Right ventricle myocardium inferior (tissue), 1 donor: ENCODE measurements around the gene CLEC10A. TPM values are rescaled to one million over a fixed set of nuclear protein-coding genes. Genes with fewer than 3 reads are reported as not detected.
"Not testable (repeated sequence)": the region's sequence is repeated elsewhere in the genome, so short reads cannot be mapped to it uniquely, and the experiment has no call there.

Experiments
- ATAC-seq: fragments of 200-7000 bp; cut with Tn5 transposase; one replicate; pipeline ENCODE4 v1.9.1; 2020; ENCODE audit warnings: mild to moderate bottlenecking, moderate library complexity
- DNase-seq: peaks from one replicate; pipeline ENCODE4 v3.0.0; 2021; ENCODE audit errors: missing footprints
- intact Hi-C: fragments of 100-400 bp; cut with DNase I; formaldehyde crosslinking; loops from one replicate; pipeline ENCODE4 v1.11.0; 2022
- total RNA-seq: library from RNA; stranded (reverse); fragmentation: NEBNext Ultra II Directional; extraction: Animal tissue kit (Norgen Biotek cat#: 25700); gene quantifications from one replicate; pipeline ENCODE4 v1.2.1, GENCODE V29; 2021
- donor health status: DM: no; HTN: yes; CAD: no; lungs with severe emphysema.

CLEC10A gene
- total RNA-seq, 1 donor from 2014 or later, result 5.4 TPM

DNA sequence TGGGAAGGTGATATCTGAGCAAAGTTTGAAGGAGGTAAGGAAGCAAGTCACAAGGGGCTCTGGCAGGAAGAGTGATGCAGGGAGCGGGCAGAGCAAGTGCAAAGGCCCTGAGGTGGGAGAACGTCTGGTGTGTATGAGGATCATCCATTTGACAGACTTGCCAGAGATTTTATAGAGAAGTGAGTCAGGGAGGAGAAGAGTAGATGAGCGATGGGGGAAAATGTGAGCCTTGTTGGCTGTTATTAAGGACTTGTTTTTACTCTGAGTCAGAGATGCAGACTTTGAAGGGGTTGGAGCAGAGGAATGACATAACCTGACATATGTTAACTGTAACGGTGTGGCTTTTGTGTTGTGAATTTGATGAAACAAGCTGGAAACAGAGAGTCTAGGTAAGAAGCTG is 3.5 kb upstream of the CLEC10A start:
- ATAC-seq (no peak), DNase-seq (no peak)
- intact Hi-C loops, result no loop called here

DNA sequence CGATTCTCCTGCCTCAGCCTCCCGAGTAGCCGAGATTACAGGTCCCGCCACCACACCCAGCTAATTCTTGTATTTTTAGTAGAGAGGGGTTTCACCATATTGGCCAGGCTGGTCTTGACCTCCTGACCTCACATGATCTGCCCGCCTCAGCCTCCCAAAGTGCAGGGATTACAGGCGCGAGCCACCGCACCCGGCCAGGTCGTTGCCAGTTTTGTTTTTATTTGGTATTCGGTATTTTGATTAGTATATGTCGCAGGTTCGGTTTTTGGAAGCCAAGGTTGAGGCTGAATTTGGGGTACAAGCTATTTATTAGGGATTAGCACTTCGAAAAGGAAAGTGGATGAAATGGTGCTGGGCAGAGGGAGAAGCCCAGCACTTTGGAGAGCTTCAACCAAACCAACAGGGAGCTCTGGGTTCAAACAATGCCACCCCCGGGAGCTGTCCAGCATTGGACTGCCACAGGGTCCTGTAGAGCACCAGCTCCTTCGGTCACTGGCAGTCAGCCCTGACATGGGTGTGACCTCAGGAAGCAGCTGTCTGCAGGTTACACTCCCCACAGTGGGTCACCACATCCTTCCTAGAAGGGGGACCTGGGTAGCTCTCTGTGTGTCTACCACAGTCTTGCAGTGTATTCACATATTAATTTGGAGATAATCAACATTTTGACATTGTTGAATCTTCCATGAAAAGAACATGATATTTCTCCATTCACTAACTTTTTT is 1.5 kb upstream of the CLEC10A start:
- no peak for DNase-seq
- intact Hi-C loops, result no loop called here
- ATAC-seq, result no peak

DNA sequence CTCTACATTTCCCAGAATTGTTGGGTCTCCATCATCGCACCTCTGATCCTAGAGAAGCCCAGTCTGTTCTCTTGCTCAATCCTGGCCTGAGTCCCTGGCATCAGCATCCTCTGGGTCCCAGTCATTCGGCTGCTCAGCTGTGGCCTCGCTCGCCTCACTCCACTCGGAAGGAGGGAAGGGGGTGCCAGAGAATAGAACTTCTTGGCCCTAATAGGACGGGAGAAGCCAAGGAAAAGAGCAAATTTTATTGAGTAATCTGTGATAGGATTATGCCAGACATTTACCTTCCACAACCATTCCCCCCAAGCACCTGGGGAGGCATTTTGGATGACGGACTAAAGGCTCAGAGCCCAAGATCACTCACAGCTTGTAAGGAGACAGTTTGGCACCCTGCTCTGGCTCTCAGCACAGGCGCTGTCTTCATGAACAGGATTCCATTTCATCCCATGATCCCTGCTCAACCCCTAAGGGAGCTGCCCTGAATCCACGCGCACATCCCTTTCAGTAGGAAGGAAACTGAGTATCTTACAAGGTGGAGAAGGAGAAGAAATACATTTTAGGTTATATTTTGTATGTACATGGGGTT is 498 bp upstream of the CLEC10A start:
- intact Hi-C loops, result no loop called here
- ATAC-seq (peak; percentile 93), DNase-seq (no peak)

DNA sequence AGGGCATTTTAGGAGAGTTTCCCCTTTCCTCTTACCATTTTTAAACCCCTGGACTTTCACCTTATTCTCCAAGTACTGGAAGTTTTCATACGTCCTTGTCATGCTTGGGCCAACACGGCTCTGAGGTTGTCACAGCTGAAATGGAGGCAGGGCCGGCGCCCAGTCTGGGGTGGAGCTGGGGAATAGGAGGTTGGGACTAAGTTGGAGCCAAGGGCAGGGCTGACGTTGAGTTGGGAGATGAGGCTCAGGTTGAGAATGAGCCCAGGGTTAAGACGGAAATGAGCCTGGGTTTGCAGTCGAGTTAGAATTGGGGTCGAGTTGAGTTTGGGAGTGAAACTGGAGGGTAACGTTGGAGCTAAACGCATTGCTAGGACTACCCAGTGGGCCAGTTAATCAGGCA is 1.3 kb downstream of the CLEC10A start:
- intact Hi-C loops, result no loop called here
- no peak for DNase-seq
- ATAC-seq, result no peak

DNA sequence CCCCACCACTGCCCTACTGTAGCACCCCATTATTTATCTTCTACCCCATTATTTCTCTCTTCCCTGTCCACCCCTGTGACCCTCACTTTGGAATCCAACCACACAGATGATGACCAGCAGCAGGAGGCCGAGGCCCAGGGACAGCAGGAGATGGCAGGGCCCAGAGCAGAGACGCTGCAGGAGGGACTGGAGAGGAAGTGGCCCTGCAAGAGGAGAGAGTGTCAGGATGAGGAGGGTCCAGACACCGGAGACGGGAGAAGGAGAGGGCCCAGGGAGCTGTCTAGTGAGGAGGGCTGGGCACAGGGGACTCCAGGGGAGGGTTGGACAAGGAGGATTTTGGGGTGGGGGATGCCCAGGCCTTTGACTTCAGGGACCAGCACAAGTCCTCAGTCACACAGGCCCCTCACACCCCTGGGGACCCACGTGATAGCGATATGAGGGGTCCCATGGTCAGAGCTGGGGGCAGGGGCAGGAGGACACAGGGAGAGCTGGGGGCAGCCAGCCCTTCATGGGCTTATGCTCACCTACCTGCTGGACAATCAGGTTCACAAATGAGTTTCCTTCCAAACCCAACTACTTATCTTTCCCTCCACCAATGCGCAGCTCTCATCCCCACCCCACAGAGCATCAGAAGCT is 2.0 kb downstream of the CLEC10A start:
- DNase-seq, result no peak
- no peak for ATAC-seq
- intact Hi-C loops, result no loop called here

DNA sequence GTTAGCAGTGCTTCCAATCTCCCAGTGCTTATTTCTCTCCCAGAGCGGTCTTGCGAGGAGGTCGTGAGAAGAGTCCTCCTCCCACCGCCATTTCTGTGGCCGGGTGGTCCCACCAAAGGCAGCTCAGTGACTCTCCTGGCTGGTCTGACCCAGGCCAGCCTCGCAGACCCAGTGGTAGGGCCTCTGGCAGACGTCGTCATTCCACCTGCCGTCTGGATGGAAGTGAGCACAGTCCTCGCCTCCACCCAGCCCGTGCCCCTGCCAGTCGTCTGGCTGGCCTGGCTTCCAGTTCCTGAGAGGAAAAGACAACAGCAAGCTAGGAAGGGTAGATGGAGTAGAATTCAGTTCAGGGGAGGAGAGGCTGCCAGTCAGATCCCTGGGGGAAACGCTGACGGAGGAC is 5.1 kb downstream of the CLEC10A start:
- DNase-seq (no peak), ATAC-seq (no peak)
- intact Hi-C loops, result no loop called here

DNA sequence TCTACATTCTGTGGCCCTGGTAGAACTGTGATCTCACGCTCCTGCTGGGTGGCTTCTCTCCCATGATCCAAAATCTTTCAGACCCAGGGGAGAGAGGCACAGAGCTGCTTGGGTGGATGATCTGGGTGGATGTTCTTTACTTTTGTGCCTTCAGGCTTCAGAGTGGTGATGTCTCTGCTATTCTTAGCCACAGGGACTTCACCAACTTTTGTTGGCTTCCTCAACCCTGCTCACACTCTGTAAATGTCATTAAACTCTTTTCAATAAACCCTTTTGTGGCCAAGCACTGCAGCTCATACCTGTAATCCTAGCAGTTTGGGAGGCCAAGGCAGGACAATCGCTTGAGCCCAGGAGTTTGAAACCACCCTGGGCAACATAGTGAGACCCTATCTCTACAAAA is 7.6 kb downstream of the CLEC10A start:
- intact Hi-C loops, result no loop called here
- DNase-seq (no peak), ATAC-seq (no peak)

DNA sequence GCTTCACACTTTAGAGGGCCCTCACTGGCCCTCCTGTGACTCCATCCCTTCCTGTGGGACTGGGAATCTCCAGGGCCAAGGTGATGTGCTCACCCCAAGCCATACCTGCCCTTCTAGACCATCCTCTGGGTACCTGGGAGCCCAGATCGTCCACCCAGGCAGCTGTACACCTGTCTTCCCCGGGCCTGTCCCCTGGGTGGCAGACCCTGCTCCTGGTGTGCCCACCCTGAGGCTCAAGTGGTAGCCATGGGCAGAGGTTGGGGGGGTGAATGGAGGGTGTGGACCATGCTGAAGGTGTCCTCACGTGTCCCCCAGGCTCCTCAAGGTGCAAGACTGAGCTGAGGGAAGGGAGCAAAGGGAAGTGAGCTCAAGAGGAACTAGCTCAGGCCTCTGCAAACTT is 9.3 kb downstream of the CLEC10A start:
- DNase-seq (no peak), ATAC-seq (no peak)
- intact Hi-C loops, result no loop called here

DNA sequence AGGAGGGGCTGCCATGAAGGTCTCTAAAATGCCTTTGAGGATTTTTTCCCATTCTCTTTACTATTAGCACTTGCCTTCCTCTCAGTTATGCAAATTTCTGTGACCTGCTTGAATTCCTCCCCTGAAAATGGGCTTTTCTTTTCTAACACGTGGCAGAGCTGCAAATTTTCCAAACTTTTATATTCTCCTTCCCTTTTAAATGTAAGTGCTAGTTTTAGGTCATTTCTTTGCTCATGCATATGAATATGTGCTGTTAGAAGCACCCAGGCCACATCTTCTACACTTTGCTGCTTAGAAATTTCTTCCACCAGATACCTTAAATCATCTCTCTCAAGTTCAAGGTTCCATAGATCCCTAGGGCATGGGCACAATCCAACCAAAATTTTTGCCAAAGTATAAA is 11.8 kb downstream of the CLEC10A start:
- ATAC-seq (no peak), DNase-seq (no peak)
- intact Hi-C loops, result no loop called here

DNA sequence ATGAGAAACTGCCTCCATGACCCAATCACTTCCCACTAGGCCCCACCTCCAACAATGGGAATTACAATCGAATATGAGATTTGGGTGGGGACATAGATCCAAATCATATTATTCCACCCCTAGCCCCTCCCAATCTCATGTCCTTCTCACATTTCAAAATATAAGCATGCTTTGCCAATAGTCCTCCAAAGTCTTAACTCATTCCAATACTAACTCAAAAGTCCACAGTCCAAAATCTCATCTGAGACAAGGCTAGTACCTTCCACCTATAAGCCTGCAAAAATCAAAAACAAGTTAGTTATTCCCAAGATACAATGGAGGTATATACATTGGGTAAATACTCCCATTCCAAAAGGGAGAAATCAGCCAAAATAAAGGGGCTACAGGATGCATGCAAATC is 12.9 kb downstream of the CLEC10A start:
- ATAC-seq (no peak), DNase-seq (no peak)
- intact Hi-C loops, result no loop called here

DNA sequence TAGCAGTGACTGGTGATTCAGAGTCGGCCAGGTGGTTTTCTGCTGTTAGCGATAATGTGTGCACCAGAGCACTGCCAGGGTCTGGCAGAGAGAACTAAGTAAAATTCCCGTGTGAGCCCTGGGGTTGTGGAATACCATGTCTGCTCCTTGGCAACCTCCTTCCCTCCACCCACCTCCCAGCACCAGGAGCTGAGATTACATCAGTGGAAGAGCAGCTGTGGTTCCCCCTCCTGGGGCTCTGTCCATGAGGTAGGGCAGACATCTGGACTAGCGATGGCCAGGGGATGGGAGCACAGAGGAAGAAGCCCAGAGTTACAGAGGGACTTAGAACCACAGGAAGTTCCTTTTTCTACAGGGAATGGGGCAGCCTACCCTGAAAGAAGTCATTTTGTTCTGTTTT is 15.8 kb downstream of the CLEC10A start:
- ATAC-seq (no peak), DNase-seq (no peak)
- intact Hi-C loops, result no loop called here

DNA sequence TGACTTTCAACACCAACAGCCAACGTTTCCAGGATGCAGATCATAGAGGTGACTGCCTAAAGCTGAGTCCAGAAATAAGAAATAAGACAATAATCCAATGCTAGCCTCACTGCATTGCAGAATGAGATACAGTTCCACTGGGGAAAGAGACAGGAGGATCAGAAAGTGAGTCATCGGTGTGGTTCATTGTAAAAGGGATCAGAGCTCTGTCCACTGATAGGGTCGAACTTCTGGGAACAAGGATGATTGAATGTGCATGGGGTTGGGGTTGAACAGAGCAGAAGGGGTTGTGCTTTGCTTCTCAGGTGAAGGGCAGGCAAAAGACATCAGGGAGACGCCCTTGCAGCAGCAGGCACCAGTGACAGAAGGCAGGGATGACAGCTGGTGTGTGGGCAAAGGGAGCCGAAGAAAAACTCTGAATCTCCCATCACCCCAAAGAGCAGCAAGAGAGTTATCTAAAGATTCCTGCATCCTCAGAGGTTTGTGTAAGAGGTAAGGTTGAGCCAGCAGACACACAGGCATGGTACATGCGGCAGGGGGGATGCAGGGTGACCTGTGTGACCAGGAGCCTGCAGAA is 16.4 kb downstream of the CLEC10A start:
- intact Hi-C loops, result no loop called here
- ATAC-seq, result no peak
- DNase-seq, result no peak

DNA sequence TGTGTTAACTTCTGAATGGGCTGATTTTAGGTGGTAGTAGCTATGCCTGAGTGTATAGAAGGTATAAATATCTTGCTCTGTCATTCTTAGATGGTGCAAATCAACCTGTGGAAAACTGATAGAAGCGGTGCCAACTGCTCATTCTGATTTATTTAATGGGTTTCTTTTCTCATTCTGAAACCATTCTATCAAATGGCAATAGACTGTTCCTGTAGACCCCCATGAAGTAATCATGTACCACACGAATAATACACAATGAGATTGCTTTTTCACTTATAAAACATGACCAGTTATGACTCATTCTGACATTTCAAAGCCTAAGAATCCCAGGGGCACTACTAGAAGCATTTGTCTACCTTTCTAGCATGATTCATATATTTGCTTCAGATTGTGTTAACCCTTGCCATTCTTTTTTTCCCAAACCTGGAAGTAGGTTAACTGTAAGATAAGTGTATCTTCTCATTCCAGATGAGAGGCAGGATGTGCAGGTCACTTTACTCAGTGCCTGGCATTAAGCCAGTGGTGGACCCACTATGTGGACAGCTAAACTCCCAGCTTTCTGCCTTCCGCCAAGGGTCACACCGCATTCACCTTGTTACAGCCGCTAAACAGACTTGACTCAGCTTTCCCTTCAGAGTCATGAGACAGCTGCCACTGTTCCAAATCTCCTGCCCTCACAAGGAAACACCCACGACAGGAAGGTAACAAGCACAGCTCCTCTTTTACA is 19.7 kb downstream of the CLEC10A start:
- intact Hi-C loops, result no loop called here
- DNase-seq (no peak), ATAC-seq (no peak)

DNA sequence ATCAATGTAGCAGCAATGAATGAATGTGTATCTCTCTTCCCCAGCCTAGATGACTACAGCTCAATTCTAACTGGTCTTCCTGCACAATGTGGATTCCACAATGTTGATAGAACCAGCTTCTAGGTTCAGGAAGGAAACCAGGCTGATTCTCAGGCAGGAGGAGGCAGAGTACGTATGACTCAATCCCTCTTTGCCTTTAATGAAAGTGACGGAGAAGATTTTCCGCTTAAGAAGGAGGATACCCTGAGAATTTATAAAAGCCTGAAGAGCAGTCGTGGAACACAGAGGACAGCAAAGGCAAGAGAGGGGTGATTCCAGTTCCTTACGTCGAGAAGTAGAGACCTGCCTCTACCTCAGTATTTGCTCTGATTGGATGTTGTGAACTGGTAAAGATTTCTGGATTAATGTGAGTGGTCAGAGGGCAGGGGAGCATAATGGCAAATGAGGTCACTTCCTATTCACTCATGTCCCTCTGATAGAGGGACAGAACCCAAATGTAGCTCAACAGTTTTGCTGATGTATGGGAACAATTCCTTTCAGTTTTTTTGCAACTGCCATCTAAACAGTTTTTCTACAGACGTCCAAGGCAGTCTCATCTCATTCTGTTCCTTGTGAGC is 21.1 kb downstream of the CLEC10A start:
- ATAC-seq (no peak), DNase-seq (no peak)
- intact Hi-C loops, result no loop called here

DNA sequence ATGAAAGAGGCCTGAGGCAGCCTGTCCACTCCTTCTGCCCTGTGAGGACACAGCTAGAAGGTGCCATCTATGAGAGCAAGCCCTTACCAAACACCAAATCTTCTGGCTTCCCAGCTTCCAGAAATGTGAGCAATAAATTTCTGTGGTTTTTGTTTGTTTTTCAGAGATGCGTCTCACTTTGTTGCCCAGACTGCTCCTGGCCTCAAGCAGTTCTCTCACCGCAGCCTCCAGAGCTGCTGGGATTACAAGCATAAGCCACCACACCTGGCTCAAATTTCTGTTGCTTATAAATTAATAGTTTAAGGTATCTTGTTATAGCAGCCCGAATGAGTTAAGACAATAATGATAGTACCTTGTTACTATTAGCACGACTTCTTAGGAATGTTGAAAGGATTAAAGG is 23.7 kb downstream of the CLEC10A start:
- intact Hi-C loops, result no loop called here
- DNase-seq (no peak), ATAC-seq (no peak)

DNA sequence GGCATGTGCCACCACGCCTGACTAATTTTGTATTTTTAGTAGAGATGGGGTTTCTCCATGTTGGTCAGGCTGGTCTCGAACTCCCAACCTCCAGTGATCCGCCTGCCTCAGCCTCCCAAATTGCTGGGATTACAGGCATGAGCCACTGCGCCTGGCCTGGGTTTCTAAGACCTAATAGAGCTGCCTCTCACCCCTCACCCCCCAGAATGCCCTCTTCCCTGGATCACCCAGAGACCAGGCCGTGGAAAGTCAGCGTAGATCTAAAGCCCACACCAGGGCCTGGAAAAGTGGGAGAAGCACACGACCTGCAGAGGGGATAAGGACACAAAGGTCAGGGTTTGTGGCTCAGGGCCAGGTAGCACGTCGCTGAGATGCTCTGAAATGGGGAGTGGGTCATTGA is 29.5 kb downstream of the CLEC10A start:
- ATAC-seq, intact Hi-C loops, DNase-seq: not testable (repeated sequence)

DNA sequence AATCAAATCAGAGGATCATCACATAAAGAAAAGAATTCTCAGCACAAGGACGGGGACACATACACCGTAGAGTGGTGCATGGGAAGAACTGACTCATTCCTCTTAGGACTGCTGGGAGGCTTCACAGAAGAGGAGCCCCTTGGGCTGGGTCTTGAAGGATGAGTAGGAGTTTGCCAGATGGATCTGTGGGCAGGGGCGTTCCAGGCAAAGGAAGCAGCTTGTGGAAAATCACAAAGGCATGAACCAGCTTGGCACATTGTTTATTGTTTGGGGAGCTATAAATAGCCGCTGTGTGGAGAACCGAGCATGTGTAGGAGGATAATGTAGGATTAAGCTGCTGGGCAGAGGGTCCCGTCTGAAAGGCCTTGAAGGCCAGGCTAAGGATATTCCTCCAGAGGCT is 31.1 kb downstream of the CLEC10A start:
- DNase-seq (no peak), ATAC-seq (no peak)
- intact Hi-C loops, result no loop called here

DNA sequence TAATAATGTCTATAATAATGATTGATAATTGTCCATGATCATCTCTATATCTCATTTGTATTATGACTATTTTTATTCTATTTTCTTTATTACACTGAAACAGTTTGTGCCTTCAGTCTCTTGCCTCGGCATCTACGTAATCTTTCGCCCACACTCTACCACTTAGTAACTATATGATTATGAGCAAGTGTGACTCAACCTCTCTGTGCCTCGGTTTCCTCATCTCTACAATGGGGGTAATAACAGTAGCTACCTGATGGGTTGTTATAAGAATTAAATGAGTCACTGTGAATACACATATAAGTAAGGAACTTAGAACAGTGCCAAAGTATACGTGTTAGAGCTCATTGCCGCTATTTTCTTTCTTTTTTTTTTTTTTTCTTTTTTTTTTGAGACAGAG is 32.5 kb downstream of the CLEC10A start:
- intact Hi-C loops, result loop anchor here (2.0 kb wide), 1 partner anchor 129 kb away; no protein-coding TSS in a partner anchor
- ATAC-seq (no peak), DNase-seq (no peak)
